Hepatocyte (in vitro differentiated cells): ENCODE data around the gene TBCD.

Source experiments
- CTCF ChIP-seq: fragments of 200-600 bp; sonication (generic); IDR thresholded peaks from 2 replicates; pipeline ENCODE4 v1.5.1; 2016; ENCODE audit warnings: antibody characterized with exemption, mild to moderate bottlenecking; ENCODE audit not compliant: poor library complexity
- EZH2 ChIP-seq: fragments of 200-600 bp; sonication (generic); IDR thresholded peaks from 2 replicates; pipeline ENCODE4 v1.6.1; 2016; ENCODE audit warnings: antibody characterized with exemption, mild to moderate bottlenecking, borderline replicate concordance

GRCh38 chr17:82866590-82867191 is 114.8 kb downstream of the TBCD start:
- no peak for TF ChIP-seq EZH2
- TF ChIP-seq CTCF, result no peak
